Stimulated activated CD8-positive, alpha-beta memory T cell treated with anti-CD3 and anti-CD28 coated beads, Interleukin-7, amount 100 ng/mL, for 48 hours (primary cell): Measurements from ENCODE around the gene PCDHB14.

Experiments used
- DNase-seq, 2 donors: peaks; one replicate each; pipeline ENCODE4 v3.0.0-alpha.2; 2020; ENCODE audit warnings: low read depth in 1 of 2; ENCODE audit errors: extremely low read depth in 1 of 2

PCDHB14 gene

DNA sequence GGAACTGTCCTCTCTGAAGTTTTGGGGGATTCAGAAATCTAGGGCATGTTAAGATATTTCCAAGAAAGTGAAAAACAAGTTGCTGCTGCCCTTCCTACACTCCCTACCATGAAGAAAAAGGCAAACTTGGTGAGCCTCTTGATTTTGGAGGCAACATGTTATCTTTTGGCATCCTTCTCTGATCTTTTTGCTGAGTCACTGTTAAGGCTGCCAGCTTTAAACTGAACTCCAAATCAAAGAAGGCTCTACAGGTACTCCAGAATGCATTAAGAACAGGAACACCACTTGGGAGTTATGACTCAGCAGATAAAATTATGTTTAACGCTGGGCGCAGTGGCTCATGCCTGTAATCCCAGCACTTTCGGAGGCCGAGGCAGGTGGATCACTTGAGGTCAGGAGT, 46.1 kb downstream of the PCDHB14 start:
- no peak for DNase-seq

DNA sequence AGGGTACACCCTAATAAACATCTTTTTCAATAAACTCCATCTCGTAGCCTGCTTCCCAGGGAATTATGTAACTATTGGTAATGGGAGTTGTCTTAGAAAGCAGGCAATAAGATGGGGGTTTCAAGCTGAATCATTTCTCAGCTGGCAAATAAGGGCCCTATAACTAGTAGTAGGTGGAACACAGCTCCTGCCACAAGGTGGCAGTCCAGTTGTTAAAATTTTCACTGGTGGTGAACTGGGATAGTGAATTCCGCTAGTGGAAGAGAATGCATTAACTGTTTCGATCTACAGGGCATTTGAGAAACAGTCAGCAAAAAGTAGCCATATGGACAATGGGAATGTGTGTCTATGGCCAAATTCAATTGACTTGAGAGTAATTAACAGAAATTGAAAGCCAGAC, 49.8 kb downstream of the PCDHB14 start:
- DNase-seq, result no peak
